CD4-positive, alpha-beta memory T cell (primary cell): ENCODE results near the gene COL18A1. TPM values are rescaled to one million over a fixed set of nuclear protein-coding genes. Genes with fewer than 3 reads are reported as not detected.
"Not testable (repeated sequence)": the region's sequence is repeated elsewhere in the genome, so short reads cannot be mapped to it uniquely, and the experiment has no call there.

ENCODE experiments used
- CTCF ChIA-PET: fragments of 350-600 bp; sonication (Branson Sonifier 250); formaldehyde crosslinking; loops from one replicate; lab custom pipeline; 2021; ENCODE audit warnings: inconsistent platforms; ENCODE audit not compliant: partially characterized antibody; lab: Charles Lee
- POLR2A ChIA-PET: fragments of 350-600 bp; sonication (Branson Sonifier 250); formaldehyde crosslinking; loops from one replicate; lab custom pipeline; 2021; ENCODE audit not compliant: partially characterized antibody; lab: Charles Lee
- DNase-seq, 5 donors: peaks; one replicate each; pipeline versions ENCODE4 v3.0.0 to v3.0.0-alpha.2; 2020 to 2022; ENCODE audit warnings: mixed read lengths in 1 of 5
- H3K27ac ChIP-seq: one replicate; pipeline ENCODE4 v1.7.0; 2013; ENCODE audit warnings: low read depth, low read length
- H3K27me3 ChIP-seq: 2 replicates; pipeline ENCODE4 v1.7.0; 2013; ENCODE audit warnings: mild to moderate bottlenecking, low read length, moderate library complexity; ENCODE audit not compliant: insufficient read depth
- H3K36me3 ChIP-seq: 2 replicates; pipeline ENCODE4 v1.7.0; 2013; ENCODE audit warnings: mild to moderate bottlenecking, low read length, moderate library complexity; ENCODE audit not compliant: insufficient read depth
- H3K4me1 ChIP-seq: 2 replicates; pipeline ENCODE4 v1.7.0; 2013; ENCODE audit warnings: mild to moderate bottlenecking, low read length, moderate library complexity; ENCODE audit not compliant: insufficient read depth
- H3K4me3 ChIP-seq, 2 donors: one replicate each; pipeline ENCODE4 v1.7.0; 2013; ENCODE audit warnings: low read length in 2 of 2, mild to moderate bottlenecking in 1 of 2
- H3K9me3 ChIP-seq, 2 donors: one replicate each; pipeline ENCODE4 v1.7.0; 2013; ENCODE audit warnings: low read length in 2 of 2, control low read depth in 1 of 2; ENCODE audit not compliant: control insufficient read depth in 1 of 2
- H3K27ac Mint-ChIP-seq, 7 donors: one replicate each; pipeline ENCODE4 v1.8.0; 2020 to 2021; ENCODE audit warnings: mixed read lengths in 7 of 7, mild to moderate bottlenecking in 6 of 7, inconsistent platforms in 3 of 7, moderate library complexity in 3 of 7
- H3K27me3 Mint-ChIP-seq, 2 donors: one replicate each; pipeline ENCODE4 v1.8.0; 2020 to 2021; ENCODE audit warnings: mixed read lengths in 2 of 2
- H3K36me3 Mint-ChIP-seq, 2 donors: one replicate each; pipeline ENCODE4 v1.8.0; 2020 to 2021; ENCODE audit warnings: mixed read lengths in 2 of 2, inconsistent platforms in 1 of 2, mild to moderate bottlenecking in 1 of 2
- H3K4me1 Mint-ChIP-seq, 4 donors: one replicate each; pipeline ENCODE4 v1.8.0; 2020 to 2021; ENCODE audit warnings: mixed read lengths in 4 of 4, mild to moderate bottlenecking in 1 of 4
- H3K4me3 Mint-ChIP-seq, 8 donors: one replicate each; pipeline ENCODE4 v1.8.0; 2020 to 2021; ENCODE audit warnings: mixed read lengths in 8 of 8, mild to moderate bottlenecking in 7 of 8, moderate library complexity in 6 of 8, inconsistent platforms in 3 of 8
- H3K9me3 Mint-ChIP-seq, 8 donors: one replicate each; pipeline ENCODE4 v1.8.0; 2020 to 2021; ENCODE audit warnings: mixed read lengths in 8 of 8, mild to moderate bottlenecking in 5 of 8, inconsistent platforms in 3 of 8, moderate library complexity in 1 of 8
- intact Hi-C: fragments of 100-400 bp; cut with micrococcal nuclease; formaldehyde crosslinking; loops from one replicate; pipeline ENCODE4 v1.15.1; 2023
- polyA plus RNA-seq, 2 donors: library from polyadenylated mRNA; unstranded; fragments of 300-500 nt; fragmentation: Illumina TruSeq; gene quantifications; one replicate each; pipeline ENCODE4 v1.2.3, GENCODE V29; 2021
- total RNA-seq, 2 experiments: library from RNA; stranded (reverse); gene quantifications; one replicate each; pipeline ENCODE4 v1.2.3, GENCODE V29; 2021

Gene COL18A1
- total and polyA plus RNA-seq, 4 experiments from 2014 or later: 0.43 to 4.5 (median 3.8) TPM

DNA sequence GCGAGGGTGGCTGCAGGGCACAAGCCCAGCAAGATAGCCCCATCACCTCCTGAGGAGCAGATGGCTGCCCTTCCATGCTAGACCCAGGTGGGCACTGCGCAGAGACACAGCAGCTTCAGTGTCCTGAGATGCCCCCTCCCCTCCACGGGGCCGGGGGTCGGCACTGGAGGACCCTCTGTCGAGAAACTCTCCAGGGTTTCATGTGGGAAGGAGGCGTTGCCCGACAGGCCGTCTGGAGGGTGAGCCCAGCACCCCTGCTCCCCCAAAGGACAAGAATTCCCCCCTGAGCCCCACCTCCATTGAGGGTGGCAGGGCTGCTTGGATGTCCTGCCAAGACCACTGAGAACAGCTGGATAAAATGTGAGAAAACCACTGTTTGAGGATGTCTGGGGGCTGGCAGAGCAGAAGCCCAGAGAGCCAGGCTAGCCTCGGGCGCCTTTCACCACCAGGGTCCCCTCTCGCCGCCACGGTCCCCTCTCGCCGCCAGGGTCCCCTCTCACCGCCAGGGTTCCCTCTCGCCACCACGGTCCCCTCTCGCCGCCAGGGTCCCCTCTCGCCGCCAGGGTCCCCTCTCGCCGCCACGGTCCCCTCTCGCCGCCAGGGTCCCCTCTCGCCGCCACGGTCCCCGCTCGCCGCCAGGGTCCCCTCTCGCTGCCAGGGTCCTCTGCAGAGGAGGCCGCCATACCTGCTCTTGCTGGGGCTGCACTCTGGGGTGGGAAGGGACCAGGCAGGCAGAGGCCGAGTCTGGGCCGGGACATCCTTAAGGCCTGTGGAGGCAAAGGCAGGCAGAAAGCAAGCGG lies 93.1 kb downstream of the COL18A1 start:
- Histone ChIP-seq H3K4me1 (no peaks in the 10 kb centered on the region), H3K9me3 (no peaks in the 10 kb centered on the region), H3K27me3 (no peaks in the 10 kb centered on the region), H3K36me3 (no peaks in the 10 kb centered on the region), H3K27ac (no peak overlapping the region), H3K4me3 (no peak overlapping the region)
- Mint-ChIP-seq H3K27ac (no peak overlapping the region), H3K4me3 (no peak overlapping the region), H3K36me3 (no peaks in the 10 kb centered on the region), H3K27me3 (no peaks in the 10 kb centered on the region), H3K9me3 (peaks cover 0 to 3% (median 0%) of the 10 kb centered on the region in 8 donors), H3K4me1 (peaks cover 0 to 4% (median 3%) of the 10 kb centered on the region in 4 donors)
- intact Hi-C loops: no loop called here
- ChIA-PET CTCF (no interaction called here), POLR2A (no interaction called here)
- DNase-seq: no peak

DNA sequence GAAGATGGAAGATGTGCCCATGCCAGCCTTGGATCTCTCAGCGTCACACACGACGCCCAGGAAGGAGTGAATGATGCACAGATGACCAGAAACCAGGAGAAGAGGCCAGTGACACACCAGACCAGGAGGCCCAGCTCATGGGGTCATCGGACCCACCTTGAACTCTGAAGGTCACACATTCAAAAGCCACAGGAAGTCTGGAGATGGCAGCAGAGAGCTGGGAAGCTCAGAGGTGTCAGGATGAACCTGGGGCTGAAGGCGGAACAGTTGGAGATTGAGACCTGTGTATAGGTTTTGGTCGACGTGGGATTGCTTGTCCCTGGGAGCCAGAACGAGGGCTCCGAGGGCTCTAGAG lies 93.7 kb downstream of the COL18A1 start:
- Histone ChIP-seq H3K27me3 (no peaks in the 10 kb centered on the region), H3K9me3 (no peaks in the 10 kb centered on the region), H3K4me3 (no peak overlapping the region), H3K4me1 (no peaks in the 10 kb centered on the region), H3K36me3 (no peaks in the 10 kb centered on the region), H3K27ac (no peak overlapping the region)
- DNase-seq: no peak
- Mint-ChIP-seq H3K27me3 (no peaks in the 10 kb centered on the region), H3K9me3 (peaks cover 0 to 3% (median 0%) of the 10 kb centered on the region in 8 donors), H3K4me3 (no peak overlapping the region), H3K27ac (peak overlapping the region in 1 of 7 donors; percentile 36), H3K4me1 (peaks cover 0 to 4% (median 3%) of the 10 kb centered on the region in 4 donors), H3K36me3 (no peaks in the 10 kb centered on the region)
- intact Hi-C loops: no loop called here
- POLR2A ChIA-PET: no interaction called here
- CTCF ChIA-PET: no interaction called here

DNA sequence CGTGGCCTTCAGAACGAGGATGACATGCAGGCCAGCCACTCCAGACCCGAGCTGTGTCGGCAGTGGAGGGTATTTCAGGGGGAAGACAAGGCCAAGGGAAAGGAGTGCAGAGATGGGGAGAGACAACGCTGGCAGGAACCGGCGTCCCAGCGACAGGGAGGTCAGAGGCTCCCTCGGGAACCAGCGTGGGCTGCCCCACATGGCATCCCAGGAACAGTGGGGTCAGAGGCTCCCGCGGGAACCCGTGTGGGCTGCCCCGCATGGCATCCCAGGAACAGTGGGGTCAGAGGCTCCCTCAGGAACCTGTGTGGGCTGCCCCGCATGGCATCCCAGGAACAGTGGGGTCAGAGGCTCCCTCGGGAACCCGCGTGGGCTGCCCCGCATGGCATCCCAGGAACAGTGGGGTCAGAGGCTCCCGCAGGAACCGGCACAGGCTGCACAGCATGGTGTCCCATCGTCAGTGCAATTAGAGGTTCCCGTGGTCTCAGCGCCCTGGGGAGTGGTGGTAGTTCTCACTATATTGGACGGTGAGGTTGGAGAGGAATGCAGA lies 94.3 kb downstream of the COL18A1 start:
- ChIA-PET CTCF (no interaction called here), POLR2A (no interaction called here)
- no peak for DNase-seq
- intact Hi-C loops: no loop called here
- no peak overlapping the region for H3K4me3 ChIP-seq
- H3K36me3 Mint-ChIP-seq: no peaks in the 10 kb centered on the region
- H3K27ac Mint-ChIP-seq: peak overlapping the region in 3 of 7 donors; percentile 5 to 63 (median 36)
- peaks cover 0 to 3% (median 0%) of the 10 kb centered on the region in 8 donors for H3K9me3 Mint-ChIP-seq
- H3K27me3 Mint-ChIP-seq: no peaks in the 10 kb centered on the region
- no peak overlapping the region for H3K27ac ChIP-seq
- no peak overlapping the region for H3K4me3 Mint-ChIP-seq
- H3K36me3 ChIP-seq: no peaks in the 10 kb centered on the region
- H3K4me1 ChIP-seq: no peaks in the 10 kb centered on the region
- no peaks in the 10 kb centered on the region for H3K27me3 ChIP-seq
- H3K9me3 ChIP-seq: no peaks in the 10 kb centered on the region
- H3K4me1 Mint-ChIP-seq: peaks cover 0 to 4% (median 3%) of the 10 kb centered on the region in 4 donors

DNA sequence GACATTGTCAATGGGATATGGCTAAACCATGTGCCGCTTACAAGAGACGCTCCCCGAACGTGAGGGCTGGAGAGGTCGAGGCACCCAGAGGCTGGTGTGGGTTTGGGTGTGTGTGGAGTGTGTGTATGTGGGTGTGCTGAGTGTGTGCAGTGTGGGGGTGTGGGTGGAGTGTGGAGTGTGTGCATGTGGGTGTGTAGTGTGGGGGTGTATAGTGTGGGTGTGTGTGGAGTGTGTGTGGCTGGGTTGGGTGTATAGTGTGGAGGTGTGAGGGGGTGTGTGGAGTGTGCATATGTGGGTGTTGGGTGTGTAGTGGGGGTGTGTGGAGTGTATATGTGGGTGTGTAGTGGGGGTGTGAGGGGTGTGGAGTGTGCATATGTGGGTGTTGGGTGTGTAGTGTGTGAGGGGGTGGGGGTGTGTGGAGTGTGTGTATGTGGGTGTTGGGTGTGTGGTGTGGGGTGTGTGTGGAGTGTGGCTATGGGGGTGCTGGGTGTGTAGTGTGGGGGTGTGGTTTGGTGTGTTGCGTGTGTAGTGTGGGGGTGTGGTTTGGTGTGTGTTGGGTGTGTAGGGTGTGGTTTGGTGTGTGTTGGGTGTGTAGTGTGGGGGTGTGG lies 95.1 kb downstream of the COL18A1 start:
- no peak for DNase-seq
- Mint-ChIP-seq H3K27ac (peak overlapping the region in 3 of 7 donors; percentile 5 to 71 (median 63)), H3K36me3 (no peaks in the 10 kb centered on the region), H3K4me1 (peaks cover 0 to 4% (median 3%) of the 10 kb centered on the region in 4 donors), H3K27me3 (no peaks in the 10 kb centered on the region), H3K9me3 (peaks cover 0 to 3% (median 0%) of the 10 kb centered on the region in 8 donors), H3K4me3 (no peak overlapping the region)
- Histone ChIP-seq H3K4me1 (no peaks in the 10 kb centered on the region), H3K27me3 (no peaks in the 10 kb centered on the region), H3K36me3 (no peaks in the 10 kb centered on the region), H3K27ac (no peak overlapping the region), H3K4me3 (no peak overlapping the region), H3K9me3 (no peaks in the 10 kb centered on the region)
- intact Hi-C loops: no loop called here
- ChIA-PET CTCF (no interaction called here), POLR2A (no interaction called here)

DNA sequence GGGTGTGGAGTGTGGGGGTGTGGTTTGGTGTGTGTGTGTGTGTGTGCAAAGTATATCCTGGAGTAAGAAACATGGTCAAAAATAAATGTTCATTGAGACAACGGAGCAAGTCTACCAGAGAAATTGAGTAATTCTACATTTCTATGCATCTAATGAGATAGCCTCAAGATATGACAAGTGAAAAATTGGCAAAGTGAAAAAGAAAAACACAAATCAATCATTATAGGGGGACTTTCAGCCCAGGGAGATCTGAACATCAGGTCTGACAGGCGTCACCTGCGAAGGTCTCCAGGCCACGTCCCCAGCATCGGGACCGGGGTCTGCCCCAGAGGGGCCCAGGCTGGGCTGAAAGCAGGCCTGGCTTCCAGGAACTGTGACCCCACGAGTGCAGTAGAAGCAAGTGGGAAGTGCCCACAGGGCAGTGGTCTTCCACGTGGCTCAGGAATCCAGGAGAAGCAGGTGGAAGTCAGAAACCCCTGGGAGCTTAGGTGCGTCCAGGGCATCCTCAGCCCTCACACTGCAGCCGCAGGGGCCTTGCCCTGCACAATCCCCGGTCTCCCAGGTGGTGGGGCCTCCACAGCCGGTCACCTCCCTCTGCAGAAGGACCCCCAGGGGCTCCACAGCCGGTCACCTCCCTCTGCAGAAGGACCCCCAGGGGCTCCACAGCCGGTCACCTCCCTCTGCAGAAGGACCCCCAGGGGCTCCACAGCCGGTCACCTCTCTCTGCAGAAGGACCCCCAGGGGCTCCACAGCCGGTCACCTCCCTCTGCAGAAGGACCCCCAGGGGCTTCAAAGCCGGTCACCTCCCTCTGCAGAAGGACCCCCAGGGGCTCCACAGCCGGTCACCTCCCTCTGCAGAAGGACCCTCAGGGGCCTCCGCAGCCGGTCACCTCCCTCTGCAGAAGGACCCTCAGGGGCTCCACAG lies 96.4 kb downstream of the COL18A1 start:
- H3K9me3 ChIP-seq, H3K4me1 ChIP-seq, DNase-seq, H3K9me3 Mint-ChIP-seq, H3K36me3 ChIP-seq, H3K4me3 ChIP-seq, H3K4me1 Mint-ChIP-seq, H3K36me3 Mint-ChIP-seq, H3K27me3 ChIP-seq, CTCF ChIA-PET, intact Hi-C loops, H3K27me3 Mint-ChIP-seq, H3K27ac ChIP-seq, POLR2A ChIA-PET, H3K4me3 Mint-ChIP-seq: not testable (repeated sequence)
- peak overlapping the region in 1 of 7 donors; percentile 54 for H3K27ac Mint-ChIP-seq

DNA sequence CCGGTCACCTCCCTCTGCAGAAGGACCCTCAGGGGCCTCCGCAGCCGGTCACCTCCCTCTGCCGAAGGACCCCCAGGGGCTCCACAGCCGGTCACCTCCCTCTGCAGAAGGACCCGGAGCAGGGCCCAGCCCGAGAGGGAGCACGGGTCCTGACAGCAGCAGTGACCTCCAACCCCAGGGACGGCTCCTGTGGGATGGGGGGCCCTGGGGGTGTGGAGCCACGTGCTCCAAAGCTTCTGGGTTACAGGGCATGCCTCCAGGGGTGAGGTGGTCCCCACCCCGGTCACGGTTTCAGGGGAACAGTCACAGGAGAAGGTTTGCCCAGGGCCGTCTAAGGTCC lies 97.0 kb downstream of the COL18A1 start:
- Histone ChIP-seq H3K36me3 (no peaks in the 10 kb centered on the region), H3K9me3 (no peaks in the 10 kb centered on the region), H3K4me3 (no peak overlapping the region), H3K4me1 (no peaks in the 10 kb centered on the region), H3K27ac (no peak overlapping the region), H3K27me3 (no peaks in the 10 kb centered on the region)
- Mint-ChIP-seq H3K9me3 (peaks cover 0 to 3% (median 0%) of the 10 kb centered on the region in 8 donors), H3K4me3 (no peak overlapping the region), H3K36me3 (no peaks in the 10 kb centered on the region), H3K27me3 (no peaks in the 10 kb centered on the region), H3K4me1 (peaks cover 0 to 4% (median 3%) of the 10 kb centered on the region in 4 donors), H3K27ac (no peak overlapping the region)
- no peak for DNase-seq
- intact Hi-C loops: no loop called here
- CTCF ChIA-PET: no interaction called here
- POLR2A ChIA-PET: no interaction called here

DNA sequence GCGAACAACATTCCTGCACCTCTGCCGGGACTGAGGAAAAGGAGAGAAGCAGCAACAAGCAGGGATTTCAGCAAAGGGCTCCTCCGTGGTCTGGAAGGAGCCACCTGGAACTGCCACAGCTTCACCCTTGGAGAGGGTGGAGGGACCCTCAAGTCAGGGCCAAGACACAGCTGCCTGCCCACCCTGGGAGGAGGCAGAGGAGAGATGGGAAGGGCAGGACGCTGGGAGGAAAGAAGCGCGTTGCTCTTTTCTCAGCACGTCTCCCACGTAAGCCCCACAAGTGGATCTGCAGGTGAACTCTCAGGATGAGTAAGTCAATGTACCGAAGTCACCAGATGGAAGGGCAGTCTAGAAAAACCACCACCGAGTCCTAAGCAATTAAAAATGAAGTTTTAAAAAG lies 97.6 kb downstream of the COL18A1 start:
- ChIA-PET POLR2A (no interaction called here), CTCF (no interaction called here)
- Histone ChIP-seq H3K4me1 (no peaks in the 10 kb centered on the region), H3K27me3 (no peaks in the 10 kb centered on the region), H3K4me3 (no peak overlapping the region), H3K9me3 (no peaks in the 10 kb centered on the region), H3K27ac (no peak overlapping the region), H3K36me3 (no peaks in the 10 kb centered on the region)
- H3K4me3 Mint-ChIP-seq: no peak overlapping the region
- no peak overlapping the region for H3K27ac Mint-ChIP-seq
- no peaks in the 10 kb centered on the region for H3K27me3 Mint-ChIP-seq
- H3K4me1 Mint-ChIP-seq: peaks cover 0 to 4% (median 3%) of the 10 kb centered on the region in 4 donors
- intact Hi-C loops: no loop called here
- H3K36me3 Mint-ChIP-seq: no peaks in the 10 kb centered on the region
- peaks cover 0 to 3% (median 0%) of the 10 kb centered on the region in 8 donors for H3K9me3 Mint-ChIP-seq
- no peak for DNase-seq
